Astrocyte of the spinal cord (primary cell): ENCODE results near the gene COA1.
"Not testable (repeated sequence)": the region's sequence is repeated elsewhere in the genome, so short reads cannot be mapped to it uniquely, and the experiment has no call there.

Experiments
- DNase-seq: peaks from one replicate; pipeline ENCODE4 v3.0.0; 2011; ENCODE audit warnings: low read depth, low spot score
- H3K4me3 ChIP-seq: 2 replicates; pipeline ENCODE4 v1.5.1; 2011; ENCODE audit warnings: low read depth, mild to moderate bottlenecking, low read length, moderate library complexity
- in situ Hi-C: cut with HindIII; loops from 2 replicates; pipeline ENCODE4 v1.10.0; 2017; ENCODE audit warnings: low sequenced_read_pairs
- TF ChIP-seq, protein P1 (sequence below): IDR thresholded peaks from 2 replicates; pipeline ENCODE4 v1.5.1; 2012; ENCODE audit warnings: low read depth, mild to moderate bottlenecking, low read length, inconsistent platforms

Gene COA1

DNA sequence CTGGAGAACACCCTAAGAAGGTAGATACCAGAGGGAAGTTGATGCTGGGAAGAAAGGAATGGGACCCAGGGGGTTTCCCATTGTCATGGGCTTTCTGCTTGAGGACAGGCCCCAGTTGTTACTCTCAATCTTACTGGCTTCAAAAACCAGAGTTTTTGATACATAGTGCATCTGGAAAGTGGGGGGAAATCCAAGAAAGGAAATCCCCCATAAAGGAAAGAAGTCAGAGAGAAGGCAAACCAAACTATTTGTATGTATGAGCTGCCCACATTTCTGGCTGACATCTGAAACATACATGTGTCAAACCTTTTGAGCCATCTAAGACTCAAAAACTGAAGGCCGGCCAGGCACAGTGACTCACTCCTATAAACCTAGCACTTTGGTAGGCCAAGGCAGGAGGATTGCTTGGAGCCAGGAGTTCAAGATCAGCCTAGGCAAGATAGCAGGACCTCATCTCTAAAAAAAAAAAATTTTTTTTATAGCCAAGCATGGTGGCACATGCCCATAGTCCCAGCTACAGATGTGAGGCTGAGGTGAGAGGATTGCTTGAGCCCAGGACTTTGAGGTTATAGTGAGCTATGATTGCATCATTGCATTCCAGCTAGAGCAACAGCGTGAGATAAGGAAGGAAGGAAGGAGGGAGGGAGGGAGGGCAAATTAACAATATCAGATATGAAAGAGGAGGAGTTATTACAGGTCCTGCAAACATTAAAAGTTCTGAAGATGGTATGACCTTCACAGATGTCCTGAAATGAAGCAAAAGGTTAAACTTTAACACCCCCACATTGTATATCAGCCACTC, 6.7 kb upstream of the COA1 start:
- H3K4me3 ChIP-seq, result no peak overlapping the region
- in situ Hi-C loops, result no loop called here
- DNase-seq, result no peak
- TF ChIP-seq, protein P1, sequence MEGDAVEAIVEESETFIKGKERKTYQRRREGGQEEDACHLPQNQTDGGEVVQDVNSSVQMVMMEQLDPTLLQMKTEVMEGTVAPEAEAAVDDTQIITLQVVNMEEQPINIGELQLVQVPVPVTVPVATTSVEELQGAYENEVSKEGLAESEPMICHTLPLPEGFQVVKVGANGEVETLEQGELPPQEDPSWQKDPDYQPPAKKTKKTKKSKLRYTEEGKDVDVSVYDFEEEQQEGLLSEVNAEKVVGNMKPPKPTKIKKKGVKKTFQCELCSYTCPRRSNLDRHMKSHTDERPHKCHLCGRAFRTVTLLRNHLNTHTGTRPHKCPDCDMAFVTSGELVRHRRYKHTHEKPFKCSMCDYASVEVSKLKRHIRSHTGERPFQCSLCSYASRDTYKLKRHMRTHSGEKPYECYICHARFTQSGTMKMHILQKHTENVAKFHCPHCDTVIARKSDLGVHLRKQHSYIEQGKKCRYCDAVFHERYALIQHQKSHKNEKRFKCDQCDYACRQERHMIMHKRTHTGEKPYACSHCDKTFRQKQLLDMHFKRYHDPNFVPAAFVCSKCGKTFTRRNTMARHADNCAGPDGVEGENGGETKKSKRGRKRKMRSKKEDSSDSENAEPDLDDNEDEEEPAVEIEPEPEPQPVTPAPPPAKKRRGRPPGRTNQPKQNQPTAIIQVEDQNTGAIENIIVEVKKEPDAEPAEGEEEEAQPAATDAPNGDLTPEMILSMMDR, result no peak

DNA sequence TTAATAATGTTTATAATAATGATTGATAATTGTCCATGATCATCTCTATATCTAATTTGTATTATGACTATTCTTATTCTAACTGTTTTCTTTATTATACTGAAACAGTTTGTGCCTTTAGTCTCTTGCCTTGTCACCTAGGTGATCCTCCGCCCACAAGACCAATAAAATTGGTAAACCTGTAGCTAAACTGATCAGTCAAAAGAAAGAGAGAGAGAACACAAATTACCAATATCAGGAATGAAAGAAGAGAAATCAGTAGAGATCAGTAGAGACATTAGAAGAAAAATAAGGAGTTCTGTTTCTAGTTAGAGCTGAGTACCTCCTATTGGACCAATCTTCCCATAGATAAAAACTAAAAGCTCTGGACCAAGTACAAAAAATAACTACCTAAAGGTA, 6.1 kb upstream of the COA1 start:
- in situ Hi-C loops, result no loop called here
- H3K4me3 ChIP-seq, result no peak overlapping the region
- TF ChIP-seq, protein P1, result no peak
- no peak for DNase-seq

DNA sequence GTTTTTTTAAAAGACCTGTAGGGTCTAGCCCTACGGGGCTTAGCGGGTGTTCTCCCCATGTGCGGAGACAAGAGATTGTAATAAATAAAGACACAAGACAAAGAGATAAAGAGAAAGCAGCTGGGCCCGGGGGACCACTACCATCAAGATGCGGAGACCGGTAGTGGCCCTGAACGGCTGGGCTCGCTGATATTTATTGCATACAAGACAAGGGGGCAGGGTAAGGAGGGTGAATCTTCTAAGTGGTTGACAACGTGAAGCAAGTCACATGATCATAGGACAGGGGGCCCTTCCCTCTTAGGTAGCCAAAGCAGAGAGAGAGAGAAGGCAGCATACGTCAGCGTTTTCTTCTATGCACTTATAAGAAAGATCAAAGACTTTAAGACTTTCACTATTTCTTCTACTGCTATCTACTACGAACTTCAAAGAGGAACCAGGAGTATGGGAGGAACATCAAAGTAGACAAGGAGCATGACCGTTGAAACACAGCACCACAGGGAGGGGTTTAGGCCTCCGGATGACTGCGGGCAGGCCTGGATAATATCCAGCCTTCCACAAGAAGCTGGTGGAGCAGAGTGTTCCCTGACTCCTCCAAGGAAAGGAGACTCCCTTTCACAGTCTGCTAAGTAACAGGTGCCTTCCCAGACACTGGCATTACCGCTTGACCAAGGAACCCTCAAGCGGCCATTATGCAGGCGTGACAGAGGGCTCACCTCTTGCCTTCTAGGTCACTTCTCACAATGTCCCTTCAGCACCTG, 5.4 kb upstream of the COA1 start:
- H3K4me3 ChIP-seq, in situ Hi-C loops, DNase-seq: not testable (repeated sequence)

DNA sequence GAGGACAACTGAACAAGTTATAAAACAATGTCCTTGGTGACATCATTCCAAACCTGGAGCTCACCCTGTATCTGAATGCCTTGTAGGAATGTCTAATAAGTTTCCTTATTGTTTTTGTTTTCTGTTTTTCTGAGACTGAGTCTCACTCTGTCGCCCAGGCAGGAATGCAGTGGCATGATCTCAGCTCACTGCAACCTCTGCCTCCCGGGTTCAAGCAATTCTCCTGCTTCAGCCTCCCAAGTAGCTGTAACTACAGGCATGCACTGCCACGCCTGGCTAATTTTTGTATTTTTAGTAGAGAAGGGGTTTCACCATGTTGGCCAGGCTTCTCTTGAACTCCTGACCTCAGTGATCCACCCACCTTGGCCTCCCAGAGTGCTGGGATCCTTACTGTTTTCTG, 2.2 kb upstream of the COA1 start:
- in situ Hi-C loops, DNase-seq, H3K4me3 ChIP-seq: not testable (repeated sequence)

DNA sequence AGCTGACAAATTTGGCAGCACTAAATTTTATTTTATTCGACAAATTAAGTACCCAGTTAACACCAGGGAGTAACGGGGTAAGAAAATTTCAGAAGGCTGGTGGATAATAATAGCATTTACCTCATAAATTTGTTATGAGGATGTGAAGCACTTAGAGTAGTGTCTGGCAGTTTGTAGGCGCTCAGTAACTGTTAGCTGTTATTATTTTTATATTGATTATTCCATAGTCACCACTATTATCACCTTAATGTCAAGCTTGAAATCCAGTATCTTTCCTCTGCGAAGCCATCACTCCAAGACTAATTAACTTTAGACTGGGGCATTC, 563 bp upstream of the COA1 start:
- no peak for DNase-seq
- in situ Hi-C loops, result no loop called here
- peak overlapping the region; percentile 78 for H3K4me3 ChIP-seq
- TF ChIP-seq, protein P1, result no peak

DNA sequence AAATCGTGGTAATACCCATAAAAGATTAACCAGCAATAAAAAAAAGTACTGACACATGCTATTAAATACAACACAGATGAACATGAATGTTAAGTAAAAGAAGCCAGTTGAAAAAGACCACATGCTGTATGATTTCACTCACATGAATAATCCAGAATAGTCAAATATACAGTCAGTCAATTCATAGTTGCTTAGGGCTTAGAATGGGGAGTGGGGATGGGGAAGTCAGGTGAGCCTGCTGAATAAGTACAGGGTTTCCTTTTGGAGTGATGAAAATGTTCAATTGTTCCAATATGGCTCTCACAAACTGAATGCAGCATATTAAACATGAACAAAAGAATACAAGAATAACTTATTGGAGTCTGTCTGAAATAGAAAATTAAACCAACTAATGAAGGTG, 1.8 kb downstream of the COA1 start:
- in situ Hi-C loops, result no loop called here
- no peak overlapping the region for H3K4me3 ChIP-seq
- DNase-seq, result no peak
- TF ChIP-seq, protein P1, result no peak

DNA sequence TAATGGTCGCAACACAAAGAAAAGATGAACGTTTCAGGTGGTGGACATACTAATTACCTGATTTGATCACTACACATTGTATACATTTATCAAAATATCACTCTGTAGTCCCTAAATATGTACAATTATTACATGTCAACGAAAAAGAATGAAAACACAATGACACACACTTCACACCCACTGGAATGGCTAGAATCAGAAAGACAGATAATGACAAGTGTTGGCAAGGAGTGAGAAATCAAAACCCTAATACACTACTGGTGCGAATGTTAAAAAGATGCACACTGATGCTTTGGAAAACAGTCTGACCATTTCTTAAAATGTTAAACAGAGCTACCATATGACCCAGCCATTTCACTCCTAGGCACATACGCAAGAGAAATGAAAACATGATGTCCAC, 2.3 kb downstream of the COA1 start:
- H3K4me3 ChIP-seq, result no peak overlapping the region
- in situ Hi-C loops, result no loop called here
- TF ChIP-seq, protein P1, result no peak
- DNase-seq, result no peak
